H1 (cell line): Measurements from ENCODE around the gene TRIM41. TPM values are rescaled to one million over a fixed set of nuclear protein-coding genes. Genes with fewer than 3 reads are reported as not detected.

Experiments
- CHD7 ChIP-seq: fragments of 300-600 bp; sonication (generic); IDR thresholded peaks from 2 replicates; pipeline ENCODE4 v1.7.1; 2012; ENCODE audit warnings: low read length, moderate library complexity, mild to moderate bottlenecking, inconsistent platforms; ENCODE audit not compliant: insufficient replicate concordance
- RAD21 ChIP-seq, 2 experiments: IDR thresholded peaks in 1 of 2; conservative IDR thresholded peaks in 1 of 2; 2 replicates each; pipeline ENCODE4 v1.6.1; 2011; ENCODE audit warnings: low read depth in 2 of 2, low read length in 2 of 2, improper control_type of control experiment in 1 of 2, inconsistent platforms in 1 of 2, mild to moderate bottlenecking in 1 of 2, moderate library complexity in 1 of 2
- SP2 ChIP-seq: IDR thresholded peaks from 2 replicates; pipeline ENCODE4 v1.6.1; 2012; ENCODE audit warnings: mild to moderate bottlenecking, low read length, inconsistent platforms
- ZNF274 ChIP-seq: IDR thresholded peaks from 2 replicates; pipeline ENCODE4 v1.7.0; 2012; ENCODE audit warnings: low read length, borderline replicate concordance; ENCODE audit errors: extremely low read depth
- polyA plus RNA-seq, 7 experiments: library from polyadenylated mRNA; depleted of rRNA in 3 of 7; stranded (reverse) in 5 of 7; unstranded in 2 of 7; fragments of >200 nt in 5 of 7; fragments of 200-250 nt in 2 of 7; gene quantifications; 1 replicate in 5 of 7; 2 replicates in 1 of 7; 4 replicates in 1 of 7; pipeline versions ENCODE4 v1.2.1 to v1.2.3, GENCODE V29; 2011 to 2013; ENCODE audit warnings: missing spikeins in 2 of 7, mixed read lengths in 2 of 7
- total RNA-seq: library from RNA; stranded (reverse); fragmentation: NEBNext Ultra II Directional; extraction: Animal tissue kit (Norgen Biotek cat#: 25700); gene quantifications from 2 replicates; pipeline ENCODE4 v1.2.1, GENCODE V29; 2021

TRIM41 gene
- total and polyA plus RNA-seq, 2 of the 8 experiments (the other 6 are each of a cell fraction or from before 2014, with no cell fraction given), result 12.9 to 21.6 TPM

DNA sequence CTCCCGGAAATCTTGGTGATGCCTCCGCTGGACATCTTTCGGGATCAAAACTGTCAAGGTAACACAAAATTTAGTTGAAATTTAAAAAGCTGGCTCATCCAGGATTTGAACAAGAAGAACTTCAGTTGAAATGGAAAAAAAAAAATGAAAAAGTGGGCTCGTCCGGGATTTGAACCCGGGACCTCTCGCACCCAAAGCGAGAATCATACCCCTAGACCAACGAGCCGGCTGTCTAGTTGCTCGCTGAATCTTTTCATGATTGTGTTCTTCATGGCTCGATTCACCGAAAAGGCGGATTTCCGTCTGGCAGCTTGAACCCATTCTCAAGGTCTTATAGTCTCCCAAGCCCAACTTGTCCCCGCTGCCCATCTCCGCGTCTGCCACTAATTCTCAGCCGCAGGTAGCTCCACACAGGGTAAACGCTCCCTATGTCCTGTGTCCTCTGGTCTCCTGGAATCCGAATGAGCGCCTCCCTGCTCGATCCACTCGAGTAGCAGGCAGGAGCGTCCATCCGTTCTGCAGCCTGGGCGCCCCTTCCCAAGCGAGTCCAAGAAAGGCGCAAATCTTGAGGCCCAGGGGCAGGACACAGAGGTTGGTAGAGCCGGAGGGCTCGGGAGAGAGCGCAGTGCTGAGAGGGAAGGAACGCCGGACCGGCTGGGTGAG, 34.2 kb upstream of the TRIM41 start (continued):
- TF ChIP-seq CHD7 (no peak), SP2 (no peak), ZNF274 (no peak), RAD21 (IDR thresholded peaks at IDR 0.05 in 1 of 2, conservative IDR thresholded peaks at IDR 0.05 in 1 of 2; ENCODE audit: low read depth in 2 of 2, low read length in 2 of 2) (no peak)
- TF ChIP-seq, all 59 proteins: peak for 12
